Stimulated activated CD4-positive, alpha-beta T cell treated with anti-CD3 and anti-CD28 coated beads, Interleukin-15, amount 100 ng/mL, for 48 hours (primary cell): ENCODE data around the gene KIAA1328.

Experiments used
- DNase-seq, 2 donors: peaks; one replicate each; pipeline ENCODE4 v3.0.0-alpha.2; 2020; ENCODE audit warnings: low read depth in 2 of 2

KIAA1328 gene

GRCh38 chr18:37277804-37278203 is 448.9 kb downstream of the KIAA1328 start:
- DNase-seq, result no peak
